Stimulated activated CD8-positive, alpha-beta memory T cell treated with anti-CD3 and anti-CD28 coated beads, Interleukin-7, amount 100 ng/mL, for 1 hour (primary cell): Measurements from ENCODE around the gene HIVEP3.

Experiments
- DNase-seq, 2 donors: peaks; one replicate each; pipeline ENCODE4 v3.0.0-alpha.2; 2020; ENCODE audit warnings: low read depth in 2 of 2

Gene HIVEP3

DNA sequence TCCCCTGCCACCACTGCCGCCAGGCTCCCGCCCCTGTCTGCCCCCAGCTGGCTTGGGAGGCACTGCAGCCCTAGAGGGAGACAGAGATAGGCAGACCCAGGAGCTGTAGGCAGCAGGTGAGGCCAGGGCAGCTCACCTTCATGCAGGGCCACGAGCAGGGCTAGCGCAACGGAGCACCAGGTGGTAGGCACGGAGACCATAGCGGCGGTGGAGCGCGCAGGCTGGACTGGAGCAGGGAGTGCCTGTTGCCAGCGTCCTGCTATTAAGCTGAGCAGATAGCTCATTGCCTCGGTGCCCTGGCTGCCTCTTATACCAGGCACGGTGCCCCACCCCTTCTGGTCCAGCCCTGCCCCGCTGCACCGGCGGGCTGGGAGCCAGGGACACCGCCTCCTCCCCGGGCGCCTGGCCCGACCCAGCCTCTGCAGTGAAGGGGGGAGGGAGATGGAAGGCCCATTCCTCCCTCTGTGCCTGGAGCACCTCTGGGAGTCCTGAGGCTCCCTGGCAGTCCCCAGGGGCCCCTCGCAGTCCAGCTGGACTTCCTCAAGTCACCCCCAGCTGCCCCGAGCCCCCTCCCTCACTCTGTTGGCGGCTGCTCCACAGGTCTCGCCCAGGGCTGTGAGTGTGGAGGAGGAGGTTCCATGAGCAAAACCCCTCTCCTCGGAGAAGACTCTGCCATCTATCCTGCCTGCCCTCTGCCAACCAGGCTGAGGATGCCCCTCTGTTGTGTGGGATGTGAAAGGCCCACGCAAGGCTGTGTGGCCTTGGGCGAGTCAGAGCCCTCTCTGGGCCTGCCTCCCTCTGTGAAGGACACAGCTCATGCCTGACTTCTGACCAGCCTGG, 434.1 kb downstream of the HIVEP3 start, which contains the start of gene EDN2:
EDN2 (minus strand) TSS at position 282 of the 840 bp plus-strand sequence; CDS start at position 200, 82 bp downstream.
- DNase-seq, result no peak

DNA sequence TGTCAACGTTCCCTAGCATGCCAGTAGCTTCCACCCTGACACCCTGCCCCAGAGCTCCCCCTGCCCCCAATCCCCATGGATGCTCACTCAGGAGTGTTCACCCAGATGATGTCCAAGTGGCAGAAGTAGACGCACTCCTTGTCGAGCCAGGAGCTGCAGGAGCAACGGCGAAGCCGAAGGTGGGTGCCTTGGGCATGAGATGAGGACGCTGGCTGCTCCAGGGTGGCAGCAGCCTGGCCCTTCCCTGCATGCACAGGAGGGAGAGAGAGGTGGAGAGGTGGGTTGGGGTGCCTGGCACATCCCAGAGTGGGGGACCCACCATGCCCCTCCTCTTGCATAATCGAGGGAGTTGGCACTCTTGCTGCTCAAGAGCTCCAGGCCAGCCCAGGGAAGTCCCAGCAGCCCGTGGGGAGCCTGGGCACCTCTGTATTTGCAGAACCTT, 434.7 kb downstream of the HIVEP3 start:
- no peak for DNase-seq

DNA sequence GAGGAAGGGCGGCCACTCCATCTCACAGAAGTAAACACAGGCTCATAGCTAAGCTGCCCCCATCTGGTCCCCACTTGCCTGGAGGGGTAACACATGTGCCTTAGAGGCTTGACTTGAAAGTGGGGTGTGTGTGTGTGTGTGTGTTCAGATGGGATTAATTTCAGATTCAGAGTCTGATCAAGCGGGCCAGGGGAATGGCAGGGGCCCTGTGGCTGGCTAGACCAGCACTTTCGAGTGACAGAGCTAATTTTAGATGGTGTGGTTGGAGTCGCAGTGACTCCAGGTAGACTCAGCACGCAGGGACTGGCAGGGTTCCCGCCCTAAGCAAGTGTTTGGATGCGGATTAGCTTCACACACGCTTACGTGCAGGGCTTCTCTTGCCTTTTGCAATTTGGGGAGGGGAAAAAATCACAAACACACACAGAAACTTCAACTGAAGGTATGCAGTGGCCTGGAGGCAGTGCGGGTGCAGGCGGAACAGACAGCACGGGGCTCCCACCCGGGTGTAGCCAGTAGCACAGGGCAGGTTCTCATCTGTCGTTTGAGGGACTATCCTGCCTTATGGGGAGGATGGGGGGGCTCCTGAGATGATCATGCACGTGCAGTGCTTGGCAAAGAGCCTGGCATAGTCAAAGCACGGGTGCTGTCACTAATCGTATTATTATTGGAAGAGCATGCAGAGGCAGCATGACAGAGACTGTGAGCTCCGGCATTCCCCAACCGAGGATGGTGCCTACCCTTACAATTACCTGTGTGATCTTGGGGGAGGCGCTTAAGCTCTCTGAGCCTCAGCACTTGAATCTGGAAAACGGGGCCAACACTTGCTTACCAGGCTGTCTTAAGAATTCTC, 435.5 kb downstream of the HIVEP3 start:
- DNase-seq, result no peak

- DNase-seq, result no peak
These were observed 436.5 kb downstream of the HIVEP3 start for GRCh38 chr1:41482001-41482765.

- no peak for DNase-seq
These were observed 437.5 kb downstream of the HIVEP3 start for GRCh38 chr1:41481109-41481775.

DNA sequence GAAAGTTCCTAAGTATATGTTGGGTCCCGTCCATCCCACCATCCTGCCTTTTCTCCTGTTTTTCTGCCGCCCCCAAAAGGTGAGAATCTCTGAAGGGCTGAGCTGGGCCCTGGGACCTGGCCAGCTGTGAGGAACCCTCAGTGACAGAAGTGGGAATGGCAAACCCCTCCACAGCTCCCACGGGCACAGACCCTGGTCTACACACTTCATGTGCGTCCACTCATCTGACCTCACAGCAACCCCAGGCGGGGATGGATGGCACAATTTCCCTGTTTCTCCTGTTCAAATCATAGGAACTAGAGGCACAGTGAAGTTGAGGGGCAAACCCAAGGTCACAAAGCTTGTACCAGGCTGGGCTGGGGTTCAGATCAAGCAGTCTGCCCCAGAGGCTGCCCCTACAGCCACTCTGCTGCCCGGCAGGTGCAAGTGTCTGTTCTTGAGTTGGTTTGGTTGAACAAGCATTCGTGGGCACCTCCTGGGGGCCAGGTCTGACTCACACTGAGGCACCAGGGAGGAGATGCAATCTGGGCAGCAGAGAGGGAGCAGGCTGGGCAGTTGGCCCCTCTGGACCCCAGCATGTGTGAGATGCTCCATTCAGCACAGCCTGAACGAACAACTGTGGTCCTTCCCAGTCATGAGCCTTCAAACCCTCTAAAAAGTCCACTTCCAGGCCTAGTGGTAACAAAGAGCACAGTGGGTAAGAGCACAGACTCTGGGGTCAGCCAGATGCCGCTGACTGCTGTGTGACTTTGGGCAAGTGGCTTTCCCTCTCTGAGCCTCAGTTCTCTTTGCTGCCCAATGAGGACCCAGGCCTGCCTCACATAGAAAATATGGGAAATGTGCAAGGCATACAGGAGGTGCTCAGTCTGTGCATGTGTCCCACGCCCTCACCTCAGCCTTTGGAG, 438.3 kb downstream of the HIVEP3 start:
- no peak for DNase-seq

DNA sequence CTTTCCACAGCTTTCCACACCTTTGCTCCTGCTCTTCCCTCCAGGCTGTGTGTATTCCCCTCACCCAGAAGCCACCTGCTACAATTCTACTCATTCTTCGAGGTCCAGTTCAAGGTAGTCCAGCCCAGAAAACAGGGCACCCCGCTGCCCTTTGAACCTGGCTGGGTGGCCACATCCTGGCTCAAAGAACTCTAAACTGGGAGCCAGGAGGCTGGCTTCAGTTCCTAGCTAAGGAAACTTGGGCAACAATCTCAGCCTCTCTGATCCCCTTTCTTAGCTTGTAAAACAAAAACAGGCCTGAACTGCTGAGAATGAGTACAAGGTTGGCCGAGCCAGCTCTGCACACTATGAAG, 438.9 kb downstream of the HIVEP3 start:
- no peak for DNase-seq

- DNase-seq, result no peak
These were observed 439.5 kb downstream of the HIVEP3 start for GRCh38 chr1:41479000-41479807.

DNA sequence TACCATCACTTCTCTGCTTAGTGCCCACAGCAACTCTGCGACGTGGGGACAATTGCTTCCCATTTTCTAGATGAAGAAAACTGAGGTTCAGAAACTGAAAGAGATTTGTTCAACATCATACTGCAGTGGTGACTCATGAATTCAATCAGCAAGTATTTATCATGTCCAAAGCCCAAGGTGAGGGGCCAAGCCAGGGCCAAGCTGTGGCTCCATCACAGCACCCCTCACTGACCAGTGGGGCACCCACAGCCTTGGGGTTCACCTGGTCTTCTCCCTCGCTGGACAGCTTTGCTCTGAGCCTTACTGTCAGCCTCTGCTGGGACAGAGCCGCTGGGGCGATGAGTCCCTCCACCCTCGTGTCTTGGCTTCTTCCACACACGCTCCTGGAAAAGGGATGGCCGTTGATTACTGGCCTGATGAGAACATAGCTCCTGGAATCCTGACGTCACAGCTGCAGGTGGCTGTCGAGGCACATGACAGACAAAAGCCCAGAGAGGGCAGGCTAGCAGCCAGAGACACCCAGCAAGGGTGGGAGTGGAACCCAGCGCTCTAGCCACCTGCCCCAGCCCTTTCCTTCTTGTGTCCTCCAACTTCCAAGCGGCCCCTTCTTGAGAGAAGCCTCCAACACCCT, 440.5 kb downstream of the HIVEP3 start:
- no peak for DNase-seq

GRCh38 chr1:41476807-41477361, 441.8 kb downstream of the HIVEP3 start:
- no peak for DNase-seq

DNA sequence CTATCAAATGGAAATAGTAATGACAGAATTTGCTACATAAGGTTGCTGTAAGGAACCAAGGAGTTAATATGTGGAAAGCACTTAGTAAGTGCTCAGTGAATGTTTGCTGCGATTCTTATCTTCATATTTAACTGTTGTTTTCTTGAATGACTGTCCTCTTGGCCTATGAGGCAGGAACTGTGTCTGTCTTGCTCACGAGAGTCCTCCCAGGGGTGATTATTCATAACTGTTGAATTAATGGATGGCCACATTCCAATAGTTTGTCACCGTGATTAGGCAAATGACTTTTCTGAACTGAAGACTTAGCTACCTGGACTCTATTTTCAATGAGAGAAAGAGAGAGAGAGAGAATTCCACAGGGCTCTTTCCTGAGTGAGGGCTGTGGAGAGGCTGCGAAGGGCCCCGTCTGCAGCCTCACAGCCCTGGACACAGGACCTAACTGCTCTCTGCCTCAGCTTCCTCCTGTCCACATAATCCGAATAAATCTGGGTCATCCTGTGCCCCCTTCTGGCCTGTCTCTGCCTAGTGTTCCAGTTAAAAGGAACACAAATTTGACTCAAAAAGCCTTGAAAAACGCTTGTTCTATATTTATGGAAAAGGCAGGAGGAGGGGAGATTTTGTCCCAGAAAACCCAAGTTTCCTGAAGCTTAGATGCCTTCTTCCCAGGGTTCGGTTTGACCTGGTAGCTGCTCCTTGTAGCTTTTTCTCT, 442.7 kb downstream of the HIVEP3 start:
- DNase-seq, result no peak

GRCh38 chr1:41475346-41475745, 443.4 kb downstream of the HIVEP3 start:
- no peak for DNase-seq

GRCh38 chr1:41474490-41475271, 444.0 kb downstream of the HIVEP3 start:
- no peak for DNase-seq

GRCh38 chr1:41473738-41474362, 444.9 kb downstream of the HIVEP3 start:
- no peak for DNase-seq

- no peak for DNase-seq
These were observed 447.1 kb downstream of the HIVEP3 start for GRCh38 chr1:41471658-41472057.

GRCh38 chr1:41469706-41470105, 449.0 kb downstream of the HIVEP3 start:
- no peak for DNase-seq
